Karpas-422 (cell line): ENCODE measurements around the gene DYNC1I1. TPM values are rescaled to one million over a fixed set of nuclear protein-coding genes. Genes with fewer than 3 reads are reported as not detected.

Experiments
- DNase-seq: peaks from one replicate; pipeline ENCODE4 v3.0.0-alpha.2; 2015
- H2AFZ ChIP-seq: fragments of 200-600 bp; sonication (generic); 2 replicates; pipeline ENCODE4 v1.6.1; 2014; ENCODE audit warnings: antibody characterized with exemption, low read length, mixed read lengths
- H3K27ac ChIP-seq: fragments of 200-600 bp; sonication (generic); 2 replicates; pipeline ENCODE4 v1.5.1; 2014; ENCODE audit warnings: mild to moderate bottlenecking, low read length, moderate library complexity
- H3K27me3 ChIP-seq: fragments of 200-600 bp; sonication (generic); 2 replicates; pipeline ENCODE4 v1.6.1; 2014; ENCODE audit warnings: low read length, mixed read lengths
- H3K36me3 ChIP-seq: fragments of 200-600 bp; sonication (generic); 2 replicates; pipeline ENCODE4 v1.6.1; 2014; ENCODE audit warnings: low read length, mixed read lengths; ENCODE audit not compliant: insufficient read depth
- H3K4me1 ChIP-seq: fragments of 200-600 bp; sonication (generic); 2 replicates; pipeline ENCODE4 v1.6.1; 2014; ENCODE audit warnings: mild to moderate bottlenecking, low read length, mixed read lengths
- H3K4me2 ChIP-seq: fragments of 200-600 bp; sonication (generic); 2 replicates; pipeline ENCODE4 v1.6.1; 2014; ENCODE audit warnings: low read length, low read depth, mild to moderate bottlenecking; ENCODE audit not compliant: poor library complexity, severe bottlenecking
- H3K4me3 ChIP-seq: fragments of 200-600 bp; sonication (generic); 2 replicates; pipeline ENCODE4 v1.5.1; 2014; ENCODE audit warnings: mild to moderate bottlenecking, antibody characterized with exemption, low read length, mixed read lengths
- H3K79me2 ChIP-seq: fragments of 200-600 bp; sonication (generic); 2 replicates; pipeline ENCODE4 v1.6.1; 2014; ENCODE audit warnings: mild to moderate bottlenecking, low read length, mixed read lengths
- H3K9ac ChIP-seq: fragments of 200-600 bp; sonication (generic); 2 replicates; pipeline ENCODE4 v1.6.0; 2014; ENCODE audit warnings: low read length
- H3K9me2 ChIP-seq: fragments of 200-600 bp; sonication (generic), shearing (Covaris generic); replicated peaks from 2 replicates; pipeline ENCODE4 v1.6.0; 2014; ENCODE audit warnings: mild to moderate bottlenecking, low read length, moderate library complexity; ENCODE audit not compliant: insufficient read depth
- H3K9me3 ChIP-seq: fragments of 300-700, 200-600 bp; sonication (generic); 2 replicates; pipeline ENCODE4 v1.6.1; 2014; ENCODE audit warnings: low read length, mixed read lengths
- H4K20me1 ChIP-seq: fragments of 200-600 bp; sonication (generic); 2 replicates; pipeline ENCODE4 v1.6.1; 2014; ENCODE audit warnings: mild to moderate bottlenecking, antibody characterized with exemption, low read length, low read depth; ENCODE audit not compliant: insufficient read depth
- total RNA-seq: library from RNA; depleted of rRNA; stranded (reverse); fragments of >200 nt; shearing (Covaris generic); gene quantifications from 2 replicates; pipeline ENCODE4 v1.2.3, GENCODE V29; 2014; ENCODE audit warnings: low replicate concordance

Gene DYNC1I1
- total RNA-seq, 1 experiment from 2014 or later = not detected

DNA sequence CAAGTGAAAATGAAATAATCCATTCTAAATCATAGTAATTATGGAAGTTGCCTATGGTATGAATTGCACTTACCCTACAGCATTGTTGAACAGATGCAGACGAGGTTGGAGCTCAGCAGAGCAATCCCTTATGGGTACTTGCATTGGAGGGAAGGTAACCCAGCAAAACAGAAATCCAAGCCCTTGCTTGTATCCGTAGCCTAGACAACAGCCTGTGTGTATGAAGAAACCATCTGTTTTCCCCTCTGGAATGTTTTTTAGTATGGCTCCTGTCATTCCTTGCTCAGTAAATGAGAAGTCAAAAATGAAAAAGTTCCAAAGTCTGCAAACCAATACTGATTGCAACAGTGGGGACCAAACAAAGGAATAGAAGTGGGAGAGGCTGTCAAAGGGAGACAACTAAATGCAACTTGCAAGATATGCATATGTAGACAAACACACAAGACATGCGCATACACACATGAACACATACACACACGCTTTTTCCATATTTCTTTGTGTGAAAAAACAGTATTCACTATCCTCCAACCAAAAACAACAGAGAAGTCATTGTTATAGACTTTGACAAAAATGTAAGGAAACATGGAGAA lies 260.8 kb downstream of the DYNC1I1 start:
- Histone ChIP-seq H3K4me3 (no peak overlapping the region), H3K9ac (no peak overlapping the region), H3K79me2 (no peaks in the 10 kb centered on the region), H3K9me3 (no peaks in the 10 kb centered on the region), H3K9me2 (no peaks in the 10 kb centered on the region), H3K27me3 (no peaks in the 10 kb centered on the region), H3K4me2 (no peak overlapping the region), H3K36me3 (no peaks in the 10 kb centered on the region), H3K27ac (no peak overlapping the region), H2AFZ (no peak overlapping the region), H4K20me1 (no peaks in the 10 kb centered on the region), H3K4me1 (no peaks in the 10 kb centered on the region)
- DNase-seq = no peak

DNA sequence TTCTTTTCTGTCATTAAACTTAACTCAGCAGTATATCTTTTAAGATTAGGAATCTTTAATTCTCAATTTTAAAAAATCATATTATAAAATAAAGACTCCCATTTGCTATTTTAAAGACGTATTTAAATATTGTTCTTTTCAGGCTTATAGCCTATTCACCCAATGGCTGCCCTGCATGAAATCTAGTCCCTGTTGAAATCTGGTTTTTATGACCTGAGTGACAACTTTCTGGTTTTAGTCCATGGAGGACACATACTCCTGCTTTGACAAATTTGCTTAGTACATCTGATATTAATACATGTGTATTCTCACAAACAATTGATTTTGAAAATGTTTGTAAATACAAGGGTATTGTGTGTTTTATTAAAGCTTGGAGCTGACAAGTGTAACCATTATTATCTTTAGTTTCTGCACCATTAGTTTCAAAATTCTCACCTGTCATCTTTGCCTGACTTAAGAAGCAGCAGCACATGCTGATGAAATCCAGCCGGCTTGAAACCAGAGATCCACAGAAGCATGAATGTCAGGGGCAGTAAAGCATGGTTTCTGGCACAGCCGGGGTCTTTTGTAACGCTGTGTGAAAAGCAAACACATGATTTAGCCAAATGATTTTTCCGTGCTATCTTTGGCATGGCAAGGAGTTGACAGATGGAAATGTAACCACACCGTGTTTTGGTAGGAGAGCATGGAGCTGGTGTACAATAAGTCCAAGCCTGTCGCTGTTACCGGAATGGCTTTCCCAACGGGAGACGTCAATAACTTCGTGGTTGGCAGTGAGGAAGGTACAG lies 262.8 kb downstream of the DYNC1I1 start:
- DNase-seq = no peak
- Histone ChIP-seq H4K20me1 (no peaks in the 10 kb centered on the region), H2AFZ (no peak overlapping the region), H3K4me2 (no peak overlapping the region), H3K79me2 (no peaks in the 10 kb centered on the region), H3K36me3 (no peaks in the 10 kb centered on the region), H3K9me3 (no peaks in the 10 kb centered on the region), H3K27me3 (no peaks in the 10 kb centered on the region), H3K27ac (no peak overlapping the region), H3K9me2 (no peaks in the 10 kb centered on the region), H3K4me3 (no peak overlapping the region), H3K4me1 (no peaks in the 10 kb centered on the region), H3K9ac (no peak overlapping the region)

DNA sequence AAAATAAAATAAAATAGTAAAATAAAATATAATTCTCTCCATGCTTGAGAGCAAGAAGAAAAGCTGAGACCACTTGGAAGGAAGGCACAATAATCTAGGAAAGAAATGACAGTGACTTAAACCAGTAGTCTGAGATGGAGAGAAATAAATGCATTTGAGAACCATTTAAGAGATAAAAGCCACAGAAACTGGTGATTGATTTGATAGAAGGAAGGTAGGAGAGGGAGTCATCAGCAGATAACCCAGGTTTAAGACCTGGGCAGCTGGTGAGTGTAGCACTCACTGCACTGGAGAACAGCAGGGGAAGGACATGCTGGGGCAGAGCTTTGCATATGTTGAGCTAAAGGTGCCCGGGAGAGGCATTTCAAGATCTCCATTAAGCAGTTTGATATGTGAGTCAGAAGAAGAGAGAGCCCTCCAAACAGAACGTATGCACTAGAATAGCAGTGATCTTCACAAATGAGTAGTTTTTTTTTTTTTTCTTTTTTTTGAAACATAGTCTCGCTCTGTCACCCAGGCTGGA lies 268.0 kb downstream of the DYNC1I1 start:
- Histone ChIP-seq H3K9me3 (no peaks in the 10 kb centered on the region), H3K79me2 (no peaks in the 10 kb centered on the region), H3K36me3 (no peaks in the 10 kb centered on the region), H3K9me2 (no peaks in the 10 kb centered on the region), H3K4me1 (no peaks in the 10 kb centered on the region), H3K9ac (no peak overlapping the region), H3K4me3 (no peak overlapping the region), H3K4me2 (no peak overlapping the region), H3K27me3 (no peaks in the 10 kb centered on the region), H4K20me1 (no peaks in the 10 kb centered on the region), H3K27ac (no peak overlapping the region), H2AFZ (no peak overlapping the region)
- DNase-seq = no peak

DNA sequence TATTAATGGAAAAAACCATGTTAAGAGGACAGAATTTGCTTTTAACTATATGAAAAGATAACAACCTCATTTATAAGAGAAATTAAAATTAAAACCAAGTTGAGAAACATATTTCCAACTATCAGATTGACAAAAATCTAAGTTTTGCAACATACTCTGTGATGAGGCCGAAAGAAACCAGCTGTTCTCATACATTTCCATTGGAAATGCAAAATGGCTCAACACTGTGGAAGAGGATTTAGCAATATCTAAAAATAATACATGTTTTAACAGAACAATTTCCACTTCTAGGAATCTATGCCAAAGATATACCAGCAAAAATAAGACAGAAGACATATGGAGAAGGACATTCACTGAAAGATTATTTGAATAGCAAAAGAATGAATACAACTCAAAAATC lies 268.8 kb downstream of the DYNC1I1 start:
- Histone ChIP-seq H3K27ac (no peak overlapping the region), H3K4me2 (no peak overlapping the region), H3K9me3 (no peaks in the 10 kb centered on the region), H4K20me1 (no peaks in the 10 kb centered on the region), H3K4me3 (no peak overlapping the region), H3K9me2 (no peaks in the 10 kb centered on the region), H3K27me3 (no peaks in the 10 kb centered on the region), H2AFZ (no peak overlapping the region), H3K79me2 (no peaks in the 10 kb centered on the region), H3K36me3 (no peaks in the 10 kb centered on the region), H3K4me1 (no peaks in the 10 kb centered on the region), H3K9ac (no peak overlapping the region)
- DNase-seq = no peak

DNA sequence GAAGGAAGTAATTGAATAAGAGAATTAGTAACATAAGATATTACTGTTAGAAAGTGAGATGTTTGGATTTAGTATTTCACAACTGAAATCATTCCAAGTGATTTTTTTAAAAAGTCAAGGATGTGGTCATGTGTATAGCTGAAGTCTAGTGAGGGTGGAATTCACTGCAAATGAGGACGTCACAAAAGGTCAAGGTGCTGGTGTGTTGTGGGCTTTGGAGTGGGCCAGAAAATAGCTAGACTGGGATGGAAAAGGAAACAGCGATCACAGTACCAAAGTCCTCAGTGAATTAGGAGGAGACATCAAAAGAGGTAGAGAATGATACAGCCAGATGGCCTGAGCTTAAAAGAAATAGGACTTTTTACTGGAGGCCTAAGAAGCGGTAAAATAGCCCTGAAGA lies 272.8 kb downstream of the DYNC1I1 start:
- no peaks in the 10 kb centered on the region for H3K36me3 ChIP-seq
- H3K9me3 ChIP-seq = no peaks in the 10 kb centered on the region
- H3K27me3 ChIP-seq = no peaks in the 10 kb centered on the region
- H4K20me1 ChIP-seq = no peaks in the 10 kb centered on the region
- DNase-seq = no peak
- H2AFZ ChIP-seq = no peak overlapping the region
- no peaks in the 10 kb centered on the region for H3K79me2 ChIP-seq
- H3K4me2 ChIP-seq = no peak overlapping the region
- no peaks in the 10 kb centered on the region for H3K4me1 ChIP-seq
- H3K4me3 ChIP-seq = no peak overlapping the region
- no peak overlapping the region for H3K27ac ChIP-seq
- no peaks in the 10 kb centered on the region for H3K9me2 ChIP-seq
- no peak overlapping the region for H3K9ac ChIP-seq

DNA sequence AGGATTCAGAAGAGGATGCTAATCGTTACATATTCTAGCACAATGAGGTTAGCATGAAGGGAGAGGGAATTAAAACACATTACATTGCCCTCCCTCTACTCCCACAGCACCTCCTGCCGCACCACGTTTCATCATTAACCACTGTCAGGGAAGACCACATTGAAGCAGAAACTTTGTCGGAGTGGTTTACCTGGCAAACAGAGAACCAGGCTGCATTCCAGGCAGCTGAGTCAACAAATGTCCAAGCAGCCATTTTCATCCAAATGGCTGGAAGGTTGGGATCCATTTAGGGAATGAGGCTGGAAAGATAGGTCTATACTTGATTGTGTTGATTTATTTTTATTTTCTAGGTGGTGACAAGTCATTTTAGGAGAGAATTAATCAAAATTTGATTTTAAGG lies 273.6 kb downstream of the DYNC1I1 start:
- Histone ChIP-seq H3K4me1 (no peaks in the 10 kb centered on the region), H3K36me3 (no peaks in the 10 kb centered on the region), H3K4me3 (no peak overlapping the region), H3K27me3 (no peaks in the 10 kb centered on the region), H3K9ac (no peak overlapping the region), H3K9me3 (no peaks in the 10 kb centered on the region), H4K20me1 (no peaks in the 10 kb centered on the region), H2AFZ (no peak overlapping the region), H3K9me2 (no peaks in the 10 kb centered on the region), H3K4me2 (no peak overlapping the region), H3K27ac (no peak overlapping the region), H3K79me2 (no peaks in the 10 kb centered on the region)
- DNase-seq = no peak

DNA sequence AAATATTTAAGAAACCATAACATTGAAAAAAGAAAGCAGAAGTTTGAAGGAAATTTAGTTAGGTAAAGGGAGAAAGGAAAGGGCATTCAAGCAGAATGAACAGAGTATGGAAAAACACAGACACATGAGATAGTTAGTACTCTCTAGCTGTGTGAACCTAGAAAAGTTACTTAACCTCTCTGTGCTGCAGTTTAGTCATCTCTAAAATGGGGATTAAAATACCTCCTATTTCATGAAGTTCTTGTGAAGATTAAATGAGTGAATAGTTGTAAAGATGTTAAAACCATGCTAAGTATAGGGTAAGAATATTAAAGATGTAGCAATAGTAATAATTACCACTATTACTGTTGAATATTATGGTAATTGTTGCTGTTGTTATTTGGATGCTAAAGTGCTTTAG lies 279.9 kb downstream of the DYNC1I1 start:
- no peak overlapping the region for H3K4me3 ChIP-seq
- no peaks in the 10 kb centered on the region for H3K9me3 ChIP-seq
- no peak overlapping the region for H3K4me2 ChIP-seq
- no peak for DNase-seq
- no peaks in the 10 kb centered on the region for H3K27me3 ChIP-seq
- no peaks in the 10 kb centered on the region for H3K9me2 ChIP-seq
- H3K79me2 ChIP-seq = no peaks in the 10 kb centered on the region
- H2AFZ ChIP-seq = no peak overlapping the region
- H4K20me1 ChIP-seq = no peaks in the 10 kb centered on the region
- no peak overlapping the region for H3K9ac ChIP-seq
- no peaks in the 10 kb centered on the region for H3K4me1 ChIP-seq
- H3K27ac ChIP-seq = no peak overlapping the region
- no peaks in the 10 kb centered on the region for H3K36me3 ChIP-seq

DNA sequence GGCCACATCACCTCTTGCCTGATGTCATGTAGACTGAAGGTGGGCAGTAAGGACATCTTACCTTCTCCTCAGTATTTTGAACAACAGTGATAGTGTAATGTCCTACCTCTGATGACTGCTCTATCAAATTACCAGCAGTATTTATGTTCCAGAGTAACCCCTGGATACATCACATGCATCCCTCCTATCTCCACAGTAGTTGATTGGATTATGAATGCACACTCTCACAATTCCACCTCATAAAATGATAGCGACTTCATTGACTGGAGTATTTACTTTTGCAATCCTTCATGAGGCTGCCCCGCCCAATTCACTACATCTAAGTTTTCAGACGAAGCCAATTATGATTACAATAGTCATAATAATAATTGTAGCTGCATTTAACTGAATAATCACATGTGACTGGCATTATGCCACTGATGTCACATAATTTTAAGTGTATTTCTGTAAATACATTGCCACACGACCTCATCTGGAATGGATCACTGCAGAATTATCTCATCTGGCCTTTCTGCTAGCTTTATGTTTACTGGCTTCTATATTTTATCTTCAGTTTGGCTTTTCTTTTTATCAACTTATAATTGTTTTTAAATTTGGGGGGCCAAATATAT lies 280.6 kb downstream of the DYNC1I1 start:
- Histone ChIP-seq H3K4me3 (no peak overlapping the region), H4K20me1 (no peaks in the 10 kb centered on the region), H3K27ac (no peak overlapping the region), H3K4me1 (no peaks in the 10 kb centered on the region), H2AFZ (no peak overlapping the region), H3K79me2 (no peaks in the 10 kb centered on the region), H3K27me3 (no peaks in the 10 kb centered on the region), H3K9ac (no peak overlapping the region), H3K9me3 (no peaks in the 10 kb centered on the region), H3K9me2 (no peaks in the 10 kb centered on the region), H3K4me2 (no peak overlapping the region), H3K36me3 (no peaks in the 10 kb centered on the region)
- DNase-seq = no peak
